GM12875 (cell line): ENCODE results near the gene STK32C.

Source experiments
- H3K4me3 ChIP-seq: one replicate; pipeline ENCODE4 v1.5.1; 2011; ENCODE audit warnings: low read depth, low read length, control low read depth
- CTCF ChIP-seq: IDR thresholded peaks from 2 replicates; pipeline ENCODE4 v1.5.1; 2011; ENCODE audit warnings: low read depth, mild to moderate bottlenecking, control low read depth, inconsistent platforms, low read length, moderate library complexity, borderline replicate concordance; ENCODE audit not compliant: insufficient read depth

Gene STK32C

GRCh38 chr10:132333386-132333785 lies 25.6 kb upstream of the STK32C start:
- H3K4me3 ChIP-seq = no peak overlapping the region
- TF ChIP-seq CTCF = no peak

GRCh38 chr10:132332433-132332754 lies 24.6 kb upstream of the STK32C start:
- no peak for TF ChIP-seq CTCF
- H3K4me3 ChIP-seq = peak overlapping the region; percentile 55

- no peak for TF ChIP-seq CTCF
- H3K4me3 ChIP-seq = peak within 1 kb of the TSS; percentile 94
Measured at GRCh38 chr10:132331601-132332432, 24.1 kb upstream of the STK32C start, which contains the start of gene LRRC27. LRRC27 (plus strand) TSS chr10:132332193; CDS start chr10:132333525, 1,332 bp downstream.

- TF ChIP-seq CTCF = no peak
- peak overlapping the region; percentile 55 for H3K4me3 ChIP-seq
Measured at GRCh38 chr10:132330486-132330833, 22.7 kb upstream of the STK32C start.

GRCh38 chr10:132329565-132330485 lies 22.1 kb upstream of the STK32C start:
- no peak for TF ChIP-seq CTCF
- H3K4me3 ChIP-seq = peak overlapping the region; percentile 55

GRCh38 chr10:132328738-132329137 lies 21.0 kb upstream of the STK32C start:
- no peak overlapping the region for H3K4me3 ChIP-seq
- TF ChIP-seq CTCF = no peak
